Astrocyte of the cerebellum (primary cell): ENCODE measurements around the gene TLN1.

Experiments used
- DNase-seq: peaks from one replicate; pipeline ENCODE4 v3.0.0-alpha.2; 2011; ENCODE audit warnings: low read depth
- H3K4me3 ChIP-seq: 2 replicates; pipeline ENCODE4 v1.5.1; 2011; ENCODE audit warnings: mild to moderate bottlenecking, low read depth, low read length, moderate library complexity
- in situ Hi-C: cut with HindIII; loops from 2 replicates; pipeline ENCODE4 v1.10.0; 2017; ENCODE audit warnings: low sequenced_read_pairs
- TF ChIP-seq, protein P1 (sequence below): IDR thresholded peaks from 2 replicates; pipeline ENCODE4 v1.5.1; 2012; ENCODE audit warnings: low read length, low read depth, moderate library complexity, mild to moderate bottlenecking; ENCODE audit errors: missing control alignments

TLN1 gene

DNA sequence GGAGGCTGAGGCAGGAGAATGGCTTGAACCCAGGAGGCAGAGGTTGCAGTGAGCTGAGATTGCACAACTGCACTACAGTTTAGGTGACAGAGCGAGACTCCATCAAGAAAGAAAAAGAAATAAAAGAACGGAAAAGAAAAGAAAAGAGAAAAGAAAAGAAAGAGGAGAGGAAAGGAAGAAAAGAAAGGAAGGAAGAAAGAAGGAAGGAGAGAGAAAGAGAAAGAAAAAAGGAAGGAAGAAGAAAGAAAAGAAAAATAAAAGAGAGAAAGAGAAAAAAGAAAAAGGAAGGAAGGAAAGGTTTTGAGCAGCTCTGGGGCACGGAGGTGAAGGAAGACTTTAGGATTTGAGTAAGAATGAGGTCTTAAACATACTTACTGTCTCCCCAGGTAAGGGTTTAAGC, 18.4 kb downstream of the TLN1 start:
- DNase-seq, result no peak
- H3K4me3 ChIP-seq, result no peak overlapping the region
- in situ Hi-C loops, result loop anchor here (5.0 kb wide), 1 partner anchor 36 kb away; no protein-coding TSS in a partner anchor
- TF ChIP-seq, protein P1, sequence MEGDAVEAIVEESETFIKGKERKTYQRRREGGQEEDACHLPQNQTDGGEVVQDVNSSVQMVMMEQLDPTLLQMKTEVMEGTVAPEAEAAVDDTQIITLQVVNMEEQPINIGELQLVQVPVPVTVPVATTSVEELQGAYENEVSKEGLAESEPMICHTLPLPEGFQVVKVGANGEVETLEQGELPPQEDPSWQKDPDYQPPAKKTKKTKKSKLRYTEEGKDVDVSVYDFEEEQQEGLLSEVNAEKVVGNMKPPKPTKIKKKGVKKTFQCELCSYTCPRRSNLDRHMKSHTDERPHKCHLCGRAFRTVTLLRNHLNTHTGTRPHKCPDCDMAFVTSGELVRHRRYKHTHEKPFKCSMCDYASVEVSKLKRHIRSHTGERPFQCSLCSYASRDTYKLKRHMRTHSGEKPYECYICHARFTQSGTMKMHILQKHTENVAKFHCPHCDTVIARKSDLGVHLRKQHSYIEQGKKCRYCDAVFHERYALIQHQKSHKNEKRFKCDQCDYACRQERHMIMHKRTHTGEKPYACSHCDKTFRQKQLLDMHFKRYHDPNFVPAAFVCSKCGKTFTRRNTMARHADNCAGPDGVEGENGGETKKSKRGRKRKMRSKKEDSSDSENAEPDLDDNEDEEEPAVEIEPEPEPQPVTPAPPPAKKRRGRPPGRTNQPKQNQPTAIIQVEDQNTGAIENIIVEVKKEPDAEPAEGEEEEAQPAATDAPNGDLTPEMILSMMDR, result no peak

DNA sequence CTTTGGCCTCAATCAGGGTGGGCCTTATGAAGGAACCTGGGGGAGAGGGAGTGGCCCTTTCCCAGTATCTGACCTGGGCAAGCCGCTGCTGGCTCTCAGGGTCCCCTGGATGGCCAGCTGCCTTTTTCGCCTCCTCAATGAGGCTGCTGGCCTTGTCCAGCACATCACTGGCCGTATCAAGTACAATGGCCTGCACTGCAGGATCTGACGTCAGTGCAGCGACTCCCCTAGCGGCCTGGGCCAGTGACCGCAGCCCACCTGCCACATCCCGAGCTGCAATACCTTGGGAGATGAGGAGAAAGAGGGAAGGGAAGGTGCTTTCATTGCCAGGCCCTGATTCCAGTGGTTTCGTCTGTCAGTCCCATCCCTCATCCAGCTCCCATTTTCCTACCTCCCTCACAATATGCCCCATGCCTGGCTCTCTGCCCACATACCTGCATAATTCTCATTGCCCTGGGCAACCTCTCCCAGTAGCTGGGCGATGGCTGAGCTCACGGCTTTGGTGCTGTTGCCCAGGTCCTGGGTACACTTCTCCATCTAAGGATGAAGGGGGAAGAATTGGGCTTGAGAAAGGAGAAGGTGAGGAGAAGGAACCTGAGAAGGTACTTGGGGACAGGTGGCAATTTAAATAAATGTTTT, 19.1 kb downstream of the TLN1 start:
- TF ChIP-seq, protein P1, result no peak
- H3K4me3 ChIP-seq, result no peak overlapping the region
- DNase-seq, result no peak
- in situ Hi-C loops, result loop anchor here (5.0 kb wide), 1 partner anchor 36 kb away; no protein-coding TSS in a partner anchor

DNA sequence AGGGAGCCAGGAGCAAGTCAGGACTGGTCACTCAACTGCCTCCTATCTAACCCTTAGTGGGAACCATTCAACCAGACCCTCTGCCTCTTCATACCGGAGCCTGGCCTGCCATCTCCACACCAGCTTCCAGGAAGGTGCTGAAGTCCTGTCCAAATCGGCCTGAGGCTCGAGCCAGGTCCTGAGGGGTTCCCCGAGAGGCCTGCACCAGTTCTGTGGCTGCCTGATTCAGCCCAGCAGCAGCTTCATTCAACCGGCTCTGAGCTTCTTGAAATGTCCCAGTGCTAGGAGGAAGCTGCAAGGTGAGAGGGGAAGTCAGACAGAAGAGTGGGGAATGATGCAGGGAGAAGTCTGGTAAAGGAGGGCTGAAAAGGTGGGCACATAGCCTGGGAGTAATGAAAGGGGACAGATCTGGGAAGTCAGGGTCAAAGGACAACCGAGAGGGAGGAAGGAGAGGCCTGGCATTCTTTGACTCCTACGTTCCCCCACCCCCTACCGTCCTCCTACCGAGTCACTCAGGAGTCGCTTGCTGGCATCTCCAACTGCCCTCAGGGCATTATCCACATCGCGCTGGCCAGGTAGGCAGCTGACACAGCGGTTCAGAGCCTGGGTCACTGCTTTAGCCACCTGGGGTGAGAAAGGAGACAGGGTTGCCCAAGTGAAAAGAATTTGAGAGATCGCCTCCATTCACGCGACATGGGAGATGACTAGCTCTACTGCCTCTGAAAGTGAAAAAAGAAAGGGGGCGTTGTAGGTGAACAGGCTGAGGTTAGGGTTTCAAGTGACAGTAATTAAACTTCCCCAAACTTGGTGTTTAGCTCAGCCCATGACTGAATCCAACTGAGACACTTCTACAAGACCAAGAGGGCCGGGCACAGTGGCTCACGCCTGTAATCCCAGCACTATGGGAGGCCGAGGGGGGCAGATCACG, 20.2 kb downstream of the TLN1 start:
- in situ Hi-C loops, result loop anchor here (5.0 kb wide), 1 partner anchor 34 kb away; no protein-coding TSS in a partner anchor
- TF ChIP-seq, protein P1, result no peak

DNA sequence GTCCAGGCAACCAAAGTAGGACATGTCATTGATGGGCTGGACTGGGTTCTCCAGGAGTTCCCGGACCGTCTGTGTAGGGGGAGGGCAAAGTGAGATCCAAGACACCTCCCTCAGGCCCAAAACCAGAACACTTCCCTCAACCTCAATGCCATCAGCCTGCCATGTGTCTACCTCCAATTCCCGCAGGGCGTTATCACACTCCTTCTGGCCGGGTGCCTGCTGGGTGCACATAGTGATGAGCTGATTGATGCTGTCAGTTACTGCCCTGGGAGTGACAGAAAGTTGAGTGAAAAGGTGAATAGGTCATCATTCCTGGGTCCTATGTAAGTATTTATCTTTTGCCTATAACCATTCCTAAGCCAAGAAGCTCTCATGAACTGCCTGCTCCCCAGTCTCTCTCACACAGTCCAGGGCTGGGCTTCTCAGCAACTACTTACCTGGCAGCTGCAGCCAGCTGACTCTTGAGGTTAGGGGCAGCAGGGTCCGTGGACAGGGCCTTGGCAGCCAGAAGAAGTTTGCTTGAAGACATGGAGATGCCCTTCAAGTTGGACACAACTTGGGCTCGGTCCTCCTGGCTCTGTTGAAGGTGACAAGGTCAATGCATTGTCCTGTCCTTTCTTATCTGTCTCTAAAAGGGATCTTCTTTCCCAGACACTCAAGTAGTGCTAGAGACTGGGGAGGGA, 21.0 kb downstream of the TLN1 start:
- TF ChIP-seq, protein P1, result no peak
- no peak overlapping the region for H3K4me3 ChIP-seq
- in situ Hi-C loops, result loop anchor here (5.0 kb wide), 1 partner anchor 34 kb away; no protein-coding TSS in a partner anchor
- no peak for DNase-seq

More for the DNA sequence above, 20.2 kb downstream of the TLN1 start:
- DNase-seq, result no peak
- no peak overlapping the region for H3K4me3 ChIP-seq

DNA sequence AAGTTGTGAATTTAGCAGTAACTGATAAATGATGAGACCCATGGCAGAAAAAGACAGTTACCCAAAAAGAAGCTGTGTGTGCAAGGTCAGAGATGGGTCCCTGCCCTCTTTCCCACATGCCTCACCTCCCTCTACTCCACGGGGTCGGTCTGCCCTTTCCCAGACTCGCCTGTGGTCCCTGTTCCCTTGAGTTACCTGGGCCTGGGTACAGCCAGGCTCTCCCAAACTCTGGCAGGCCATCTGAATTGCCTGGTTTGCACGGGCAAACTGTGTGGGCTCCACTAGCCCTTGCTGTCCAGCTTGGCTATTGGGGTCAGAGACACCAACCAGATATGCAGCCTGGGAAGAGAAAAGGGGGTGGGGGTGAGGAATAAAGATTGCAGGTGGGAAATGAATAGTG, 23.8 kb downstream of the TLN1 start:
- H3K4me3 ChIP-seq, result no peak overlapping the region
- TF ChIP-seq, protein P1, result no peak
- no peak for DNase-seq
- in situ Hi-C loops, result no loop called here

DNA sequence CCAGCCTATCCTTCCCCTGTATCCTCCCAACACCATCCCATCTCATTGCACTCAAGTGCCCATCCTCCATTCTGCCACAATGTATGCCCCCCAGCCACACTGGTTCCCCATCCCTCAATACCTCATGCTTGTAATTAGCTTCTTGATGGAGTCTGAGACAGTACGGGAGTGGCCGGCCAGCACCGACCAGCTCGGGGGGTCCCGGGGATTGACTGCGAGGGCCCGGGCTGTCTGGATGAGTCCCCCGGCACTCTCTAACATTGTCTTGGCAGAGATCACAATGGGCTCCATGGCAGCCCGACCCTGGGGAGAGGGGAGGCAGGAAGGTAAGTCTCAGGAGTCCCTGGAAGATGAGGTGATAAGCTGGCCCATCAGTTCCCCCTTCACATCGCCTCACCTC, 25.0 kb downstream of the TLN1 start:
- in situ Hi-C loops, result no loop called here
- no peak for DNase-seq
- no peak overlapping the region for H3K4me3 ChIP-seq
- TF ChIP-seq, protein P1, result no peak
